IPS-NIHi11 (cell line): Measurements from ENCODE around the gene JAM2.
A peak's percentile ranks its signal among the peaks of the same experiment; 100 is the strongest.

Experiments
- DNase-seq: peaks from one replicate; pipeline ENCODE4 v3.0.0; 2012; ENCODE audit warnings: mixed read lengths, low spot score

Gene JAM2

GRCh38 chr21:25717491-25718147, 78.6 kb downstream of the JAM2 start:
- no peak for DNase-seq

- no peak for DNase-seq
Measured at GRCh38 chr21:25721987-25722386, 82.9 kb downstream of the JAM2 start.

- DNase-seq: no peak
Measured at GRCh38 chr21:25722631-25723030, 83.6 kb downstream of the JAM2 start.

- DNase-seq: no peak
Measured at GRCh38 chr21:25732091-25732760, 93.2 kb downstream of the JAM2 start.

- DNase-seq: no peak
Measured at GRCh38 chr21:25733859-25734653, 95.0 kb downstream of the JAM2 start.

DNA sequence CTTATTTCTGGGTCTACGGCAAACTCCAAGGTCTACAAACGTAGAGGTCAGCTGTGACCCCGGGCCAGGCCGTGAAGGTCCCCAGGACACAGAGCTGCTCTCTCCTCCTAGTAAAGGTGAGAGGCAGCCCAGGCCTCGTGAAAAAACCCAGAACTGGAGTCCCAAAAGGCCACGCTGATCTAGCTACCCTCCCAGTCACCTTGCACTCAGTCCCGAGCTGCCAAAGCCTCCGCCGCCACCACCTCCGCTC, 95.5 kb downstream of the JAM2 start:
- DNase-seq: no peak

GRCh38 chr21:25734904-25735645, 96.0 kb downstream of the JAM2 start, which contains the start of the genes ATP5PF and GABPA:
ATP5PF (minus strand) TSS chr21:25734904; CDS start chr21:25729794, 5,110 bp downstream.
GABPA (plus strand) TSS chr21:25734972; CDS start chr21:25741599, 6,627 bp downstream.
- DNase-seq: peak; percentile 87

- peak; percentile 79 for DNase-seq
Measured at GRCh38 chr21:25735646-25736597, 96.9 kb downstream of the JAM2 start.

DNA sequence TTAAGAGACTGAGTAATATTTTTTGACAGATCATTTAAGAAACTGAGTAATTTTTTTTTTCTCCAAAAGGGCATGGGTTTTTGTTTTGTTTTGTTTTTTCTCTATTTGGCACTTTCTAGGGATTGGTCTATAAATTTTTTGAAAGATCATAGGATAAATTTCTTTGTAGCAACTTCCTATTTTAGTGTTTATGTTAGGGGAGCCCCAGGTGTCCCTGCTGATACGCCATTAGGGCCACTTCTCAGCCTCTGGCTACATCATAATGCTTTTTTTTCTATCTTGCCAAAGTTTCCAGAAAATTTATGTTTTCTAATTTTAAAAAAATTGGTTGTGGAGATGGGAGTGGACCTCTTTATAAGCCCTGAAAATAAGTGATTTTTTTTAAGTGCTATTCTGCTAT, 98.4 kb downstream of the JAM2 start:
- DNase-seq: no peak

DNA sequence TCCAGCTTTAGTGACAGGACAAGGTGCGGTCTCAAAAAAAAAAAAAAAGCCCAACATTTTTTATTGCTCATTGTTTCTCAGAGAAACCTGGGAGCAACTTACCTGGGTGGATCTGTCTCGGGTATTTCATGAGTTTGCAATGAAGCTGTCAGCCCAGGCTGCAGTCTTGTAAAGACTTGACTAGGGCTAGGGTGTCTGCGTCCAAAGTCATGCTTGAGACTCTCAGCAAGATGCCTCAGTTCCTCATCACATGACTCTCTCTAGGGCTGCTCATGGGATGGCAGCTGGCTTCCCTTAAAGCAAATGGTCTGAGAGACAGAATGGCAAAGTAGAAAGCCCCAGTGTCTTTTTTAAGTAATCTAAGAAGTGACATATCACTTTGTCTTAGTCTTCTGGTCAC, 103.8 kb downstream of the JAM2 start:
- DNase-seq: no peak

GRCh38 chr21:25744854-25745253, 105.8 kb downstream of the JAM2 start:
- no peak for DNase-seq

DNA sequence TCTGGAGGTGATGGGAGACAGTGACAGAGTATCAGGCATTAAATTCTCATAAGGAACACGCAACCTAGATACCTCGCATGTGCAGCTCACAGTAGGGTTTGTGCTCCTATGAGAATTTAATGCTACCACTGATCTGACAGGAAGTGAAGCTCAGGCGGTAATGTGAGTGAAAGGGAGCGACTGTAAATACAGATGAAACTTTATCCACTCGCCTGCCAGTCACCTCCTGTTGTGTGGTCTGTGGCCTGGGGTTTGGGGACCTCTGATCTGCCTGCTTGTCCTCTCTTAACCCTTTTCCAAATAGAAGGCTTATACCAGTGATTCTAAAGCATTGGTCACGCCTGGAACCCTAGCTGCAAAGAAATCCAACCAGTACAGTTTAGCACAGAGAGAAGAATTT, 111.0 kb downstream of the JAM2 start:
- no peak for DNase-seq

GRCh38 chr21:25752416-25752815, 113.4 kb downstream of the JAM2 start:
- DNase-seq: no peak

DNA sequence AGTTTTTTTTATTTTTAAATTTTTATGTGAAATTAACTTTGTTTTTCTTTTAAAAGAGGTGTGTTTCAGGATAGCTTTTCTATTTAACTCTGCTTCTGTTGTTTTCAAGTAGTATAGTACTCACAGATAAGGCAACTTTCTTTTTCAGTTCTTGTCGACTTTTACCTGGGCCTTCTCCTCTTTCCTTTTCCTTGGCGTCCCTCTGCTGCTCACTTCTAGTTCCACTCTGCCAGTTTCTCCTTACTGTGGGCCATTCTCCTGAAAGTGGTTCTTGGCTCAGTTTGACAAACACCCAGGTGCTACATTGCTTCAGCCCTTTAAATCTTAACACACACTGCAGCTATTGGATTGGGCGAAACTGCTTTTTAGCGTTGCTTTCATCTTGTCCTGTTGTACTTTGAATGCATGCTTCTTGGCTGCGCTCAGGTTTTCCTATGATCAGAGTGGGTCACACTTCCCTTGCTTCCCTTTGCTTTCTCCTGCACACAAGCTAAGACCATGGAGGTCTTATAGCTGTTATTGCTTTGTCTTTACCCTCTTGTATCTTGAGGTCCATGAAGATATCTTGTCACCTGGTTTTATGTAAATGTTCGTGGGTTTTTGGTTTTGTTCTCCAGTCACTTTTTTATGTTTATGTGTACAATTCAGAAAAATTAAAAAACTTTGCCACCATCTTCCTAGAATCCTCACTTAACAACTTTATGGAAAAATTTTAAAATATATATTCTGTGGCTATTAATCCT, 117.3 kb downstream of the JAM2 start:
- no peak for DNase-seq

GRCh38 chr21:25757531-25757930, 118.5 kb downstream of the JAM2 start:
- DNase-seq: no peak

GRCh38 chr21:25759573-25759972, 120.5 kb downstream of the JAM2 start:
- DNase-seq: no peak

DNA sequence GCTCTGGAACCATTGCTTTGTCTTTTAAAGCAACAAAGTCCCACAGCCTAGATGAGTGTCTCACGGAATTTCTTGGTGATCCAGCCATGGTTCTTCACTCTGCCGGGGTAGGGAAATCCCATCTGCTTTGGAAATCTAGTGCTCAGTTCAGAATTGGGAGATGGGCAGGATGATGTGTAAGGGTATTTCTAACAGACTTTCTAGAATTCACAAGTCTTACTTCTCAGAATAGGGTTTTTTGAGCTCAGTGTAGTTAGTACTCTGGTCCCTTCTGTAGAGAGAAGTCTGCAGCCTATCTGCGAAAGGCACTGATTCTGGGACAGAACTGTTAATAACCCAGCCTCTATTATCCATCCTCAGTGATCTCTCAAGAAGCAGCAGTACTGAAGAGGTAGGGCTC, 121.0 kb downstream of the JAM2 start:
- DNase-seq: no peak

GRCh38 chr21:25760677-25761076, 121.6 kb downstream of the JAM2 start:
- DNase-seq: no peak

DNA sequence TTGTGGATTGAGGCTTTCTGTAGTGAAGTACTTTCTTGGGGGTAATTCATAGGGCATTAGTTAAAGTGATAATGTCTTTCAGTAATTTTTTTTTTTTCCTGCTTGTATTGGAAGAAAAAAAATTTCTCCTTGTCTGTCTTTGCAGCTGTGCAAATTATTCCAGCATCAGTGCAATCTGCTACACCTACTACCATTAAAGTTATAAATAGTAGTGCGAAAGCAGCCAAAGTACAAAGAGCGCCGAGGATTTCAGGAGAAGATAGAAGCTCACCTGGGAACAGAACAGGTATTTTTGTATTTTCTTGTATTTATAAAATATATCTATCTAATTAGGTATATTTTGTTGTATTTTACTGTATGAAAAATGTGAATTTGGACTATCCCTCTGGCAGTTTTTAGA, 125.0 kb downstream of the JAM2 start:
- no peak for DNase-seq
